GM12878 (cell line): ENCODE data around the gene SCG2. TPM values are rescaled to one million over a fixed set of nuclear protein-coding genes. Genes with fewer than 3 reads are reported as not detected.

Experiments
- ATAC-seq: fragments of 200-7000 bp; cut with Tn5 transposase; 3 replicates; pipeline ENCODE4 v1.9.1; 2020; ENCODE audit warnings: mild to moderate bottlenecking, moderate library complexity
- BruUV-seq: library from RNA; stranded (reverse); fragments of 400-500 nt; replicated peaks from 2 replicates; lab custom pipeline; 2021; lab: Mats Ljungman, UMichigan
- CTCF ChIA-PET: fragments of 300-600 bp; sonication (Branson Sonifier 250); formaldehyde crosslinking; extraction: SDS; loops from one replicate; lab custom pipeline; 2021; ENCODE audit warnings: inconsistent platforms; lab: Yijun Ruan, JAX
- POLR2A ChIA-PET: fragments of 350-600 bp; formaldehyde crosslinking; extraction: SDS; loops from one replicate; lab custom pipeline; 2021; ENCODE audit warnings: inconsistent platforms; lab: Charles Lee
- RAD21 ChIA-PET: fragments of 300-600 bp; sonication (Branson Sonifier 250); formaldehyde crosslinking; loops from one replicate; lab custom pipeline; 2023; ENCODE audit warnings: antibody characterized with exemption; ENCODE audit not compliant: unreplicated experiment; lab: Charles Lee
- SMC1A ChIA-PET: fragments of 300-600 bp; sonication (Branson Sonifier 250); formaldehyde crosslinking; loops from one replicate; lab custom pipeline; 2023; ENCODE audit not compliant: unreplicated experiment, uncharacterized antibody; lab: Charles Lee
- DNase-seq: peaks from one replicate; pipeline ENCODE4 v3.0.0-alpha.2; 2011; ENCODE audit warnings: low read depth, low spot score
- FAIRE-seq: peaks from 3 replicates; lab custom pipeline; 2011; peaks lifted over from hg19 to GRCh38; lab: Jason Lieb, UNC
- H2AFZ ChIP-seq: 2 replicates; pipeline ENCODE4 v1.6.0; 2011; ENCODE audit warnings: low read depth, low read length, control low read depth; ENCODE audit not compliant: control insufficient read depth
- H3K27ac ChIP-seq: 2 replicates; pipeline ENCODE4 v1.5.1; 2011; ENCODE audit warnings: control low read depth; ENCODE audit not compliant: control insufficient read depth, insufficient read depth
- H3K27me3 ChIP-seq, 2 experiments: replicated peaks in 1 of 2; 2 replicates each; pipeline versions ENCODE4 v1.6.0 to v1.6.1; 2011; ENCODE audit warnings: low read length in 1 of 2; ENCODE audit not compliant: control insufficient read depth in 2 of 2, insufficient read depth in 2 of 2
- H3K36me3 ChIP-seq, 2 experiments: 2 replicates each; pipeline ENCODE4 v1.5.1; 2011; ENCODE audit warnings: low read length in 1 of 2; ENCODE audit not compliant: control insufficient read depth in 2 of 2, insufficient read depth in 2 of 2
- H3K4me1 ChIP-seq: 2 replicates; pipeline ENCODE4 v1.6.1; 2011; ENCODE audit warnings: mild to moderate bottlenecking, low read length, moderate library complexity, mixed read lengths; ENCODE audit not compliant: control insufficient read depth, insufficient read depth
- H3K4me2 ChIP-seq: 2 replicates; pipeline ENCODE4 v1.6.0; 2011; ENCODE audit warnings: control low read depth; ENCODE audit not compliant: control insufficient read depth, insufficient read depth
- H3K4me3 ChIP-seq: fragments of 200-600 bp; sonication (generic); 2 replicates; pipeline ENCODE4 v1.5.1; 2016
- H3K79me2 ChIP-seq: 2 replicates; pipeline ENCODE4 v1.6.0; 2011; ENCODE audit warnings: low read length; ENCODE audit not compliant: control insufficient read depth, insufficient read depth
- H3K9ac ChIP-seq: 2 replicates; pipeline ENCODE4 v1.8.0; 2011; ENCODE audit warnings: low read length, control low read depth, mixed read lengths; ENCODE audit not compliant: control insufficient read depth, insufficient read depth
- H3K9me3 ChIP-seq: replicated peaks from 3 replicates; pipeline ENCODE4 v1.5.1; 2011; ENCODE audit warnings: mild to moderate bottlenecking, low read length; ENCODE audit not compliant: control insufficient read depth, insufficient read depth
- H4K20me1 ChIP-seq: 2 replicates; pipeline ENCODE4 v1.6.0; 2011; ENCODE audit not compliant: control insufficient read depth, insufficient read depth
- CREB1 ChIP-seq: IDR thresholded peaks from 2 replicates; pipeline ENCODE4 v1.6.1; 2012; ENCODE audit warnings: low read depth, mild to moderate bottlenecking, inconsistent platforms
- MYB ChIP-seq: fragments of 150-350 bp; IDR thresholded peaks from 2 replicates; pipeline ENCODE4 v1.6.1; 2014; ENCODE audit warnings: mild to moderate bottlenecking, low read depth, low read length, borderline replicate concordance
- NFYB ChIP-seq: IDR thresholded peaks from 2 replicates; pipeline ENCODE4 v1.6.1; 2011; ENCODE audit warnings: low read depth, mild to moderate bottlenecking, low read length, improper control_type of control experiment, moderate library complexity; ENCODE audit not compliant: insufficient read depth
- NR2C2 ChIP-seq: IDR thresholded peaks from 2 replicates; pipeline ENCODE4 v1.6.1; 2011; ENCODE audit warnings: borderline replicate concordance, low read depth; ENCODE audit not compliant: control insufficient read depth, insufficient read length
- RAD21 ChIP-seq: IDR thresholded peaks from 2 replicates; pipeline ENCODE4 v1.6.1; 2011; ENCODE audit warnings: mild to moderate bottlenecking, low read depth, low read length, moderate library complexity; ENCODE audit not compliant: insufficient read depth
- ZZZ3 ChIP-seq: IDR thresholded peaks from 2 replicates; pipeline ENCODE4 v1.6.1; 2011; ENCODE audit warnings: low read depth; ENCODE audit not compliant: control insufficient read depth, insufficient read length
- WGBS: methylation state at CpG from one replicate; pipeline ENCODE4 v1.1.6; 2016; ENCODE audit warnings: low lambda C conversion rate; ENCODE audit not compliant: insufficient replicate concordance, insufficient coverage; ENCODE audit errors: missing lambda C conversion rate; 5-methylcytosine and 5-hydroxymethylcytosine counted together
- in situ Hi-C: fragments of 300-500 bp; cut with MboI; formaldehyde crosslinking; loops from 9 replicates; pipeline ENCODE4 v1.14.3; 2018; ENCODE audit warnings: mixed read lengths
- intact Hi-C: fragments of 100-400 bp; cut with micrococcal nuclease; formaldehyde crosslinking; loops from one replicate; pipeline ENCODE4 v1.14.2; 2022; ENCODE audit not compliant: unreplicated experiment
- polyA plus RNA-seq, 11 experiments: library from polyadenylated mRNA; depleted of rRNA in 4 of 11; unstranded in 6 of 11; stranded (reverse) in 5 of 11; fragments of >200 nt; fragmentation: Nextera tagmentation in 4 of 11; fragmentation: Illumina TruSeq in 1 of 11; extraction: Ambion mirVana in 4 of 11; extraction: Trizol in 1 of 11; gene quantifications; 1 replicate in 1 of 11; 2 replicates in 10 of 11; pipeline versions ENCODE4 v1.2.1 to v1.2.3, GENCODE V29; 2011 to 2016; ENCODE audit warnings: inconsistent platforms in 2 of 11, missing spikeins in 2 of 11, low read depth in 1 of 11
- total RNA-seq, 4 experiments: library from RNA; depleted of rRNA in 3 of 4; stranded (reverse); fragments of >200 nt in 3 of 4; fragmentation: Illumina TruSeq in 1 of 4; extraction: Trizol in 1 of 4; gene quantifications; 2 replicates each; pipeline versions ENCODE4 v1.2.1 to v1.2.3, GENCODE V29; 2013 to 2021
- TF ChIP-seq, protein P1 (sequence below): IDR thresholded peaks from 2 replicates; pipeline ENCODE4 v1.6.1; 2012; ENCODE audit warnings: mild to moderate bottlenecking, low read depth, low read length
- TF ChIP-seq, protein P2 (sequence below): fragments of 450-650 bp; IDR thresholded peaks from 2 replicates; pipeline ENCODE4 v1.6.1; 2016; ENCODE audit warnings: mild to moderate bottlenecking

SCG2 gene
- total and polyA plus RNA-seq, 10 of the 15 experiments (the other 5 are each of a cell fraction or from before 2014, with no cell fraction given), result 0.05 TPM; not detected in 9

- TF ChIP-seq, protein P1, sequence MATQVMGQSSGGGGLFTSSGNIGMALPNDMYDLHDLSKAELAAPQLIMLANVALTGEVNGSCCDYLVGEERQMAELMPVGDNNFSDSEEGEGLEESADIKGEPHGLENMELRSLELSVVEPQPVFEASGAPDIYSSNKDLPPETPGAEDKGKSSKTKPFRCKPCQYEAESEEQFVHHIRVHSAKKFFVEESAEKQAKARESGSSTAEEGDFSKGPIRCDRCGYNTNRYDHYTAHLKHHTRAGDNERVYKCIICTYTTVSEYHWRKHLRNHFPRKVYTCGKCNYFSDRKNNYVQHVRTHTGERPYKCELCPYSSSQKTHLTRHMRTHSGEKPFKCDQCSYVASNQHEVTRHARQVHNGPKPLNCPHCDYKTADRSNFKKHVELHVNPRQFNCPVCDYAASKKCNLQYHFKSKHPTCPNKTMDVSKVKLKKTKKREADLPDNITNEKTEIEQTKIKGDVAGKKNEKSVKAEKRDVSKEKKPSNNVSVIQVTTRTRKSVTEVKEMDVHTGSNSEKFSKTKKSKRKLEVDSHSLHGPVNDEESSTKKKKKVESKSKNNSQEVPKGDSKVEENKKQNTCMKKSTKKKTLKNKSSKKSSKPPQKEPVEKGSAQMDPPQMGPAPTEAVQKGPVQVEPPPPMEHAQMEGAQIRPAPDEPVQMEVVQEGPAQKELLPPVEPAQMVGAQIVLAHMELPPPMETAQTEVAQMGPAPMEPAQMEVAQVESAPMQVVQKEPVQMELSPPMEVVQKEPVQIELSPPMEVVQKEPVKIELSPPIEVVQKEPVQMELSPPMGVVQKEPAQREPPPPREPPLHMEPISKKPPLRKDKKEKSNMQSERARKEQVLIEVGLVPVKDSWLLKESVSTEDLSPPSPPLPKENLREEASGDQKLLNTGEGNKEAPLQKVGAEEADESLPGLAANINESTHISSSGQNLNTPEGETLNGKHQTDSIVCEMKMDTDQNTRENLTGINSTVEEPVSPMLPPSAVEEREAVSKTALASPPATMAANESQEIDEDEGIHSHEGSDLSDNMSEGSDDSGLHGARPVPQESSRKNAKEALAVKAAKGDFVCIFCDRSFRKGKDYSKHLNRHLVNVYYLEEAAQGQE, result peak; percentile 93
- no peak for TF ChIP-seq NR2C2
- TF ChIP-seq CREB1, result peak; percentile 35; the same call in 1 of the 2 replicates
Observed at GRCh38 chr2:223601932-223602666, at the start of gene SCG2 (continued).

- no peaks in the 10 kb centered on the region for H3K9me3 ChIP-seq
- no peaks in the 10 kb centered on the region for H4K20me1 ChIP-seq
- intact Hi-C loops, result no loop called here
- no peaks in the 10 kb centered on the region for H3K79me2 ChIP-seq
- CTCF ChIA-PET, result no interaction called here
- 42% methylated on average over 8 of the region's 8 CpGs for WGBS
- DNase-seq (no peak), ATAC-seq (no peak)
- H3K4me3 ChIP-seq, result no peak overlapping the region
- POLR2A ChIA-PET, result no interaction called here
- peaks cover 8% of the 10 kb centered on the region for H3K4me1 ChIP-seq
- no peak overlapping the region for H3K27ac ChIP-seq
- no TSS peak for BruUV-seq
- in situ Hi-C loops, result no loop called here
- H3K27me3 ChIP-seq, result no peaks in the 10 kb centered on the region
- TF ChIP-seq, protein P2, sequence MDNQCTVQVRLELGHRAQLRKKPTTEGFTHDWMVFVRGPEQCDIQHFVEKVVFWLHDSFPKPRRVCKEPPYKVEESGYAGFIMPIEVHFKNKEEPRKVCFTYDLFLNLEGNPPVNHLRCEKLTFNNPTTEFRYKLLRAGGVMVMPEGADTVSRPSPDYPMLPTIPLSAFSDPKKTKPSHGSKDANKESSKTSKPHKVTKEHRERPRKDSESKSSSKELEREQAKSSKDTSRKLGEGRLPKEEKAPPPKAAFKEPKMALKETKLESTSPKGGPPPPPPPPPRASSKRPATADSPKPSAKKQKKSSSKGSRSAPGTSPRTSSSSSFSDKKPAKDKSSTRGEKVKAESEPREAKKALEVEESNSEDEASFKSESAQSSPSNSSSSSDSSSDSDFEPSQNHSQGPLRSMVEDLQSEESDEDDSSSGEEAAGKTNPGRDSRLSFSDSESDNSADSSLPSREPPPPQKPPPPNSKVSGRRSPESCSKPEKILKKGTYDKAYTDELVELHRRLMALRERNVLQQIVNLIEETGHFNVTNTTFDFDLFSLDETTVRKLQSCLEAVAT, result no peak
- no peak for TF ChIP-seq RAD21
- TF ChIP-seq NFYB, result no peak
- TF ChIP-seq CREB1, result no peak
- TF ChIP-seq ZZZ3, result no peak
- TF ChIP-seq MYB, result no peak
- TF ChIP-seq, all 136 proteins: peak for 0
- H3K9ac ChIP-seq, result no peak overlapping the region
- no peak overlapping the region for H2AFZ ChIP-seq
- H3K36me3 ChIP-seq, result no peaks in the 10 kb centered on the region
- H3K4me2 ChIP-seq, result no peak overlapping the region
- SMC1A ChIA-PET, result no interaction called here
- no peak for FAIRE-seq
- RAD21 ChIA-PET, result no interaction called here
Observed at GRCh38 chr2:223649554-223650533, 47.7 kb upstream of the SCG2 start.
